ENCODE measurements around the gene PLCB1.
"Not testable (repeated sequence)": the region's sequence is repeated elsewhere in the genome, so short reads cannot be mapped to it uniquely, and the experiment has no call there.

Gene PLCB1

DNA sequence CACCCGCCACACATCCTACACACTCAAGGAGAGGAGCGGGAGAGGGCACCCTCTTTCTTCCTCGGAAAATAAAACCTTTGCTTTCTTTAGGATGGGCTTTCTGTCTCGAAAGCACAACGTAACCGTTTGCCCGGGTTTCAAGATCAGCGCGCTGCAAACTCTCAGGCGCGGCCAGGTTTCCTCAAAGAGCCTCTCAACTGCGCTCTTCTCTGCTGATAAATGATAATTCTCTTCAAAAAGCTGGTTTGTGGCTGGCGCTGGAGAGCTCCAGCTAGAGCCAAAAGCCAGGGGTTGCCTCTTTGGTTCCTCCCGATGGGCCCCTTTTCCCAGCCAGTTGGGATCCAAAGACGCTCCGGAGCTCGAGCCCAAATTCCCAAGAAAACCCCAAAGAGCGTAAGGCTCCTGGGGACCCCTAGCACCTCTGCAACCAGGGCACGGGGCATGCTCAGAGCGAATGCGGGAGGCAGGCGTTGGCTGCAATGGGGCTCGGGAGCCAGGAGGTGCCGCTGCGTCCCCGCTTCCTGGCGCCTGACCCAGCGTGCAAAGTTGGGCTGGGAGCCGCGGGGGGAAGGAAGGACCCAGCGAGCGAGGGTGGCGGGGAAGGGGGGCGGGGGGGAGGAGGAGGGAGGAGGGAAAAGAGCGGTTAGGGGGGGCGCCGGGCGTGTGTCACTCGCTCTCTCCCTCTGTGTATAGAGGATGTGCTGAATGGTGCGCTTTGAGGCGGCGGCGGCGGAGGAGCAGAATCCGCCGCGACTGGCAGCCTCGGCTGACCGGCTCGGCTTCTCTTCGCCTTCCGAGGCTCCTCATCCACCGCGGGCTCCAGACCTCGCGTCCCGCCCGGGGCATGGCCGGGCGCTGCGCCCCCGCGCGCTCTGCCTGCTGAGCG is at the start of gene PLCB1:
PLCB1 (plus strand) TSS at position 669 of the 886 bp plus-strand sequence. CDS start 386 bp downstream, outside the sequence.
- DNase-seq = peak; percentile 82 to 92

DNA sequence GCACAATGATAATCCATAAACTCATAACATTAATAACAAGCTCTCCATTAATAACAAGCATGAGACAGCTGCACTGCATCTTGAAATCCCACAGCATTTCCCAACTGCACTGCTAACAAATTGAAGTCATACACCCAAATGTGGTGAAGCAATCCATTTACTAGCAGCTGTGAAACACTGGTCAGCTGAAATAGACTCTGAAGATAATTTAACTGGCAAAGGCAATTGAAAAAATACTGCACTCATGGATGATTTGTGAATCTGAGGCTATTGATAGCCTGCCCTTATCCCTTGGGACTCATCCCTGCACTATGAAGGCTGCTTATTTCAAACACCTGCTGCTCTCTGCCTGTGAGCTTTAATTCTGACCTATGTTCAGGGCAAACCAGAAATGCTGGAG is 49.1 kb upstream of the PLCB1 start:
- DNase-seq = no peak

DNA sequence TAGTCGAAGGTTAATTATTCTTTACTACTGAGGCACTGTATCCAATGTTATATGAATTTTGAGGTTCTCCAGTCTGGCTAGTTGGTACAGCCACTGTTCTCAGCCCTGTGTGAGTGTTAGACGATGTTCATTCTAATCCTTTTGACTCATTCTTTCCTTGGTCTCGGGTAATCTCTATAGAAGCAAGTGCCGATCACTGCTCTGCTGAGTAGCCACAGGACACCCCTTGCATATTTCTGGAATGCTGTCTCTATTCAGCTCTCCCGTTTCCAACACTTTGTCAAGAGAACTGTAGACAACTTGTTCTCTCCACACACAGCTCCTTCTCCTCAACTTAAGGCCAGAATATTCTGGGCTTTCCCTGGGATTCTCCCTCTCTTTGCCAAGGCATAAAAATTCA is 42.4 kb upstream of the PLCB1 start:
- no peak for DNase-seq

DNA sequence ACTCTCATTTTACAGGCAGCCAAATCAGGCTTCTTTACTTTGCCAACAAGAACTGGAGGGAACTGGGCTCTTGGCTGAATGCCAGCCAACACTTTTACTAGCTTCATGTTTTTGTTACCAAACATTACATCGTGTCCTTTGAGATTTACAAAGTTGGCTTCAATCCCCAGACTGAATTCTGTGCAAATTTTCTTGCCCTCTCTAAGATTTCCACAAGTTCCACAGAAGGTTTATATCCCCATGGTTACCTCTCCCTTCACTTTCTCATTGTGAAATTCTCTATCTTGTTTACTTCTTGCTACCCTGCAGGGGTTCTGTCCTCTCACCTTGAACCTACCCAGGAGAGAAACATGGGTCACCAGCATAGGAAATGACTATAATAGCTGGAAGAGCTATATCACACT is 37.6 kb upstream of the PLCB1 start:
- no peak for DNase-seq

DNA sequence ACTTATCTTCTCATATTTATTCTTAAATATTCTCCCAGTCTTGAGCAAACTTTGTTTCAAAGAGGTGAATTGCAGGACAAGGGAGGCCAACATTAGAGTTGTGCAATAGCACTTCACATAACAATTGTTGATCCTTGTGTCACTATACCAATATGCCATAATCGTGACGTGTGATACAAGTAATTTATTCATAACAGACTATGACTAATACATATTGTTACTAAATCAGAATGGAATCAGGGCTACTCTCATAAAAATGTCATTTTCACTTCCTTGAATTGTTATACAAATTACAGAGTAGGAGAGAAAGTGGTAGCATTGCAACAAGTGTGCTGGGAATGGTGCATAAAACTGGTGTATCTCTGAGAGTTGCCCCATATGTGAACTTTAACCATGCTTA is 37.2 kb upstream of the PLCB1 start:
- DNase-seq = no peak

DNA sequence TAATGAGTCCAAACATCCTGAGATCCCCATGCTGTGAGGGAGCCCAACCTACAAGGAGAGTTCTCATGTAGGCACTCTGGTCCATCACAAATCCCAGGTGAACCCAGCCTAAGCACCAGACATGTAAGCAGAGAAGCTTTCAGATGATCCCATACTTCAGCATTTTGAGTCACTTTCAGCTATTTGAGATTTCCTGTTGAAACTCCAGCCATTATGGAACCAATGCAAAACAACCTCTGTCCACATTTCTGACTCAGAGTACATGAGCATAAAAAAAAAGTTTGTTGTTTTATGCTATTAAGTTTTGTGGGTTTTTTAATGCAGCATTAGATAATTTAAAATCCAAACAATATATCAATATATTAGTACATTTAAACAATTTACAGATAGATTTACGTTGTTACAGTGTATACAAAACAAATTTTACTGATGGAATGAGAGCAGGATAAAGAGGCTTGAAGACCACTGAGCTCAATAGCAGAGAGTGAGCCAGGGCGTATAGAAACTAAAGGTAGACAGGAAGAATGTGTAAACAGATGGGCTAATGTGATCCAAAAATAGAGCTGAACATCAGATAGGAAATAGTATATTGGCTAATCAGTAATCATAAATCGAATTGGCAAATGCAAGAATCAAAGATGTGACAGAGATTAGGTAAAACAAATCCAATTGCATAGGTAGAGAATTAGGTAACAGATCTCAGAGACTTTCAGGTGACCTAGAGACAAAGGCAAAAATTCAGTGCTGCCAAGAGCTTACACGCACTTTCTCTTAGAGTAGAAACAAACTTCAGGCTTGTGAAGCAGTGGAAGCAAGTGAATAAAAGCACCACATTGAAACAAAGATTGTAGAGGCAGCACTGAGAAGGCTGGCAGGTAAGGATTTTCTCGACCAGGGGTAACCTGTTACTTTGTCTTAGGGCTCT is 36.2 kb upstream of the PLCB1 start:
- DNase-seq = no peak

DNA sequence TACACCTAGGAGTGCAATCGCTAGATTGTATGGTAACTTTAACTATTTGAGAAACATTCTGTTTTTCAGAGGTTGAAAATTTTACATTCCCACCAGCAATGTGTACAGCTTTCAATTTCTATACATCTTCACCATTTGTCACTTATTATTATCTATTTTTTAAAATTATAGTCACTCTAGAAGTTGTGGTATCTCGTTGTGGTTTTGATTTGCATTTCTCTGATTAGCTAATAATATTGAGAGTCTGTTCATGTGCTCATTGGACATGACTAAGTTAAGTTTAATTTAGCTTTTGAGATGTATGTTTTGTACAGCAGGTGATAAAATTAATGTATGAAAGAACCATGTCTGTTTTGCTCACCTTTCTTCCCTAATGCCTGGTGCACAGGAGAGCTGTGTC is 34.8 kb upstream of the PLCB1 start:
- DNase-seq = no peak

DNA sequence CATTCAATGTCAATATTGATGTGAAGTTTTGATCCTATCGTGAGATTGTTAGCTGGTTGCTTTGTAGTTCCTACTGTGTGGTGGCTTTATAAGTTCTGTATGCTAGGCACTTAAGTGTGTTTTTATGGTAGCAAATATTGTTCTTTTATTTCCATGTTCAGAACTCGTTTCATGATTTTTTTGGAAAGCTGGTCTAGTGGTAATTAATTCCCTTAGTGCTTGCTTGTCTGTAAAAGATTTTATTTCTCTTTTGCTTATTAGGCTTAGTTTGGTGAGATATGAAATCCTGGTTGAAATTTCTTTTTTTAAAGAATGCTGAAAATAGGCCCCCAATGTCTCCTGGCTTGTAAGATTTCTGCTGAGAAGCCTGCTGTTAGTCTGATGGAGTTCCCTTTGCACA is 27.8 kb upstream of the PLCB1 start:
- DNase-seq = no peak

DNA sequence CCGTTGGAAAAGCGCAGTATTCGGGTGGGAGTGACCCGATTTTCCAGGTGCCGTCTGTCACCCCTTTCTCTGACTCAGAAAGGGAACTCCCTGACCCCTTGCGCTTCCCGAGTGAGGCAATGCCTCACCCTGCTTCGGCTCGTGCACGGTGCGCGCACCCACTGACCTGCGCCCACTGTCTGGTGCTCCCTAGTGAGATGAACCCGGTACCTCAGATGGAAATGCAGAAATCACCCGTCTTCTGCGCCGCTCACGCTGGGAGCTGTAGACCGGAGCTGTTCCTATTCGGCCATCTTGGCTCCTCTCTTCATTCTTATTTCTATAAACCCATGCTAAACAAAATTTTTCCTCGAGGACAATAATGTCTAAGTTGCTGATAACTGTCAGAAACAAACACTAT is 17.5 kb upstream of the PLCB1 start:
- DNase-seq = not testable (repeated sequence)

DNA sequence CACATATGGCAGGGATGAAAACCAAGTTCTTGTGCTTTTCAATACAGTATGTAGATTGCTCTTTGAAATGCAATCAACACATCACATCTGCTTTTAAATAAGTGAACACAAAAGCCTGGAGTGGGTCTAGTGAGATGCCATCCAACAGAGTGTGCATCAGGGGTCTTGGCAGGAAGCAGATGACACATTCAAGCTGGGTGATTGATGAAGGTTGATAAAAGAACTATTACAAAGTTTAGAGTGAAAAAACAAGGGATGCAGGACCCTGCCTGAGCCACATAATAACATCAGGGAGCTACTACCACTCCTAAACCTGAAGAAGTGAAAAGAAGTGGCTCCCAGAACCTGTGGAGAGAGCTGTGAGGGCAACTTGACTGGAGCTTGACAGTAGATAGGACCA is 16.6 kb upstream of the PLCB1 start:
- DNase-seq = no peak

DNA sequence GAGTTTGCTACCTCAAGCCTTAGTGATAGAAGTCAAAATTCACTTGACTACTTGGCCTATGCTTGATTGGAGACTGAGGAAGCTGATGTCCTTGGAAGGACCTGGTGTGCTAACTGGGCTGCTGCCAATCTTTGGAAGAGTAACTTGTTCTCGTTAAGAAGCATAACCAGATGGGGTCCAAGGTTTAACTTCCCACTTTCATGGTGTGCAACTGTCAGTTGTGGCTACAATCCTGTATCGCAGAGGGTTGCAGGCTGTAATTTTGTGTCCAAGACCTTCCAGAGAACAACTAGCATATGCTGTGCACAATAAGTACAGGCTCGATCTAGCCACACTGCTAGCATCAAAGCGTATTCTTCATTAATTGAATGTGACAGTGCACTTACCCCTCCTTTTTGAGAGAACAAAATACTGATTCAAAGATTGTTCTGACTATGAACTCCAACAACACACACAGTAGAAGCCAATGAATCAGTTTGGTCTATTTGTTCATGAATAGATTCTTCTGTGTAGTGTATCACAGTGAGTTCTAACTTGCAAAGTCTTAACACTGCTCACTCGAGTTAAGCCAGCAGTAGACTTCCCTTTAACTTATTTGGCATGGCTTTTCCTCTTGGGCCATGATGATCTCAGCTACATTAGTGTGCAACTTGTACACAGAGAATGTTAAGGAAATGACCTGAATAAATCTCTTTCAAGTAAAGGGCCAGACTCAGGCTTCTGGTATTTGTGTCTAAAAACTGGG is 15.8 kb upstream of the PLCB1 start:
- DNase-seq = no peak

DNA sequence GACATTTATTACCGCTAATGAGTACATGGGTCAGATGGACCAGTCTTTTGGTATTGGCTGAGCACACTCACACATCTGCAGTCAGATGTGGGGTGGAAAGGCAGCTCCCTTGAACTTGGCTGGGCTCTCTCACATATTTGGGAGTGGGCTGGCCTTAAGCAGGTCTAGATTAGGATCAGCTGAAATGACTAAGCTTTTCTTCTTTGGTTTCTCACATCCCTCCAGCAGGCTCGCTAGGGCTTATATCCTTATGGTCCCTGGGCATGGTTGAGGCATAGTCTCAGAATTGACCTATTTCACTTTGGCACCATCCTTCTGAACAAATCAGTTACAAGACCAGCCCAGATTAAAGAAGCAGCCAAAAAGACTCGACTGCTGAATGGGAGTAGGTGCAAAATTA is 14.4 kb upstream of the PLCB1 start:
- DNase-seq = no peak

DNA sequence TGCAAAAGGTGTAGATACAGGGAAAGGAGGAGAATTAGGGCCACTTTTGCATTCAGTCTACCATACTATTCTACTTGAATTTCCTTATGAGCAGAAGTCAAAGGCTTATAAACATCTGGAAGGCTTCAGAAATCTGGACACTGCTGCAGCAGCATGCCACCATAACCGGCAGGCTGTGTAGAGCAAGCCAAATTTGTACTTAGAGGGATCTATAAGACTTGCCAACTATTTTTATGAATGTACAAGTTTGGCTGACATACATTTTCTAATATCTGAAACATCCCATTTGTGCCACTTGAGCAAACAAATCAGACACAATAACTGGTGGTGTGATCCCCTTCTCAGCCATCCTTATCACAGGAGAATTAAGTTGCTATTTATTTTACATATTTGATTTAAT is 14.0 kb upstream of the PLCB1 start:
- DNase-seq = no peak

DNA sequence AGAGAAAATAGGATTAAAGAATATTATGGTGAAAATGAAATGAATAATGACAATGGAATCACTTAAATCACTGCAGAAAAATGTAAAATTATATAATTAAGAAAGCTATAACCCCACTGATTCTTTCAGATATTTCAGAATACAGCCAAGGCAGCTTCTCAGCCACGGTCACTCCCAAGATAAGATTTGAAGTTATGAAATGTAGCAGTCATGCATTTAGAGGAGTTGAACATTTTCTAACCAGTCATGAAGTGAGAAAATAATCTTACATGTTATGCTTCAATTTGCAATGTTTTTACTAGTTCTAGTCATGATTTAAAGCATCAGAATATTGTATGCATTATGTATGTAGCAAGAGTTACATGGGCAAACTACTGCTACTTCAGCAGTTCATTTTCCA is 13.3 kb upstream of the PLCB1 start:
- DNase-seq = no peak

DNA sequence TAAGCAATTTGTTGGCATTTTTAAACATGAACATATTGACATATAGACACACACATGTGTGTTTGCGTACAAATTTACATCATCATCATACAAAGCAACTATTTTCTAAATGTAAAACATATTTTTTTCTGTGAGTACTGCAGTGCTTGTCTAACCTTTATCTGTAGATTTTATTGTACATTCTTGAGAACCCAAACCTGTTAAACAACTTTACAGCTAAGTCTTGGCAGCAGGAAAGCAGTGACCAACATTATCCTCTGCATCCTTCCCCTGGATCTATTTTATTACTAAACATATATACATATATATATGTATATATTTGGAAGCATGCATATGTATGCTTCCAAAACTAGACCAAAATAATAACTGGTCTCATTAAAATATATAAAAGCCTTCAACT is 10.4 kb upstream of the PLCB1 start:
- no peak for DNase-seq

DNA sequence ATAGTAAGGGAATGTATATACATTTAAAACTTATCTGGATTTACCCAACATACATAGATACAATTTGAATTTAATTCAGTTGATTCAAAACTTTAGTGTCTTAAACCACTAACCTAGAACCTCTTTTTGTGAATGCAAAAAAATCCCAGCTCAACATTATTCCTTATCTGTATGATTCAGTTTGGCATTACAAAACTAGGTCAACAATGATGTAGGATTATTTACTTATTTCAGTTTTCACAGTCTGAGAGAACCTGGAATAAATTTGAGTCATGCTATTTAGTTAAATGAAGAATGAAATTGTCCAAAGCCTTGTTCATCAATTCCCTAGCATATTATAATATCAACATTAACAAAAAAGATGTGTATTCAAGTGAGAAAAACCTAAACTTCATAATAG is 7.4 kb upstream of the PLCB1 start:
- no peak for DNase-seq

DNA sequence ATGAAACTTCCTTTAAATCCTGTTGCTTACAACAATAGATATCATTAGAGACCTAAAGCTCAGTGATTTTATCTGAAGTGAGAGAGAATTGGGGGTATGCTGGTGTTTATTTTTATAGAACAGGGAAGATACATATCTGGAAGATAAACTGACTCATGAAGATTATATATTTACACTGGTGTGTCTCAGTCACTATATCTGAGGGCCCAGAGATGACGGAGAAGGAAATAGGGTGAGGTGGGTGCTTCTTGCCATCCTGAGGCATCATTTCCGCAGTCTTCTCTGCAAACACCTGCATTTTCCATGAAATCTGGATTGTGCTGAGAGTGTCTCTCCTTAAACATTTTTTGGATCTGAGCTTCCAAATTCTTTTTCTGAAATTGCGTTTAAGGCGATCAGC is 5.9 kb upstream of the PLCB1 start:
- no peak for DNase-seq

DNA sequence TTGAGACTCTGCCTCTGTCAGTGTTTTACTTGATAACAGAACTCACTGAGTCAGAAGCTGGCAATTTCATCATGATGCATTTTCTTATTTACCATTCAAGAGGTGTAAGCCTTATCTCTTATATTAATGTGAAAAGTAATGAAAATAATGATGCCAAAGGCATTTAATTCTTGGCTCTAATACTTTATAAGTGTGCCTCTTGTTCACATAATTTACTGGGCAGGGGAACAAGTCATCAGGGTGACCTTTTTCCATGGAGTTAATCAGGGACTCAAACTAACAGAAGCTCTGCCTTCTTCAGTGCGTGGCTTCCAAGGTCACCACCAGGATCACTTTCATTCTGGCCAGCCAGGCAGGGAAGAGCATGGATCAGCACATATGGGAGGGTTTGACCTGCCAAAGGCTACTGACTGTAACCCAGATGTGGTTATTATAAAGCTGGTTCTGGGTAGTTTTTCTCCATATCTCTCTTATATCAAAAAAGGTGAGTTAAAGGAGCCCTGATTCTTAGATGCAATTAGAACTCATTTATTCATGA is 5.2 kb upstream of the PLCB1 start:
- DNase-seq = no peak

DNA sequence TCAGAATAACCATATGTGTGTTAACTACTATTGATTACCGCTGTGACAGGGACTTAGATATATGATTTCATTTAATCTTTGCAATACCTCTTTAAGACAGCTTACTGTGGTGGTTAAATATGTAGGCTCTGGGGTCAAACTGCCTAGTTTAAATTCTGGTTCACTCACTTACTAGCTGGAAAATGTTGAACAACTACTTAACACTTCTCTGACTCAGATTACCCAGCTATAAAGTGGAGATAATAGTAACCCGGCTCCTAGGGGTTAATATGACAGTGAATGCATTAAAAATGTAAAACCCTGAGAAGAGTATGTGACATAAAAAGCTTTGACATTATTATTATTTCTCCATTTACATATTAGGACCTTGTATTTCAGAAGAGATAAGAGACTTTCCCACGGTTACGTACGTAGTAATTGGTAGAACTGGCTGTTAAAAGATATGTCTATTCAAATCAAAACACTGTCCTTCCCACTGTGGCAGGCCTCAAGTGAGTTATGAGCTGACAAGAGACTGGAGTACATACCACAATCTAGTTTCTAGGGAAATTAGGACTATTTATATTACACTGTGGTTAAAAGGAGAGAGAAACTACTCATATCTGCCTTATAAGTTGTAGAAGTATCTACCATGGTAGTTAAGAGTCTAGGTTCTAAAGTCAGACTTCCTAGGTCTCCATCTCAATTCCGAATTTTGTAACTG is 4.4 kb upstream of the PLCB1 start:
- no peak for DNase-seq

DNA sequence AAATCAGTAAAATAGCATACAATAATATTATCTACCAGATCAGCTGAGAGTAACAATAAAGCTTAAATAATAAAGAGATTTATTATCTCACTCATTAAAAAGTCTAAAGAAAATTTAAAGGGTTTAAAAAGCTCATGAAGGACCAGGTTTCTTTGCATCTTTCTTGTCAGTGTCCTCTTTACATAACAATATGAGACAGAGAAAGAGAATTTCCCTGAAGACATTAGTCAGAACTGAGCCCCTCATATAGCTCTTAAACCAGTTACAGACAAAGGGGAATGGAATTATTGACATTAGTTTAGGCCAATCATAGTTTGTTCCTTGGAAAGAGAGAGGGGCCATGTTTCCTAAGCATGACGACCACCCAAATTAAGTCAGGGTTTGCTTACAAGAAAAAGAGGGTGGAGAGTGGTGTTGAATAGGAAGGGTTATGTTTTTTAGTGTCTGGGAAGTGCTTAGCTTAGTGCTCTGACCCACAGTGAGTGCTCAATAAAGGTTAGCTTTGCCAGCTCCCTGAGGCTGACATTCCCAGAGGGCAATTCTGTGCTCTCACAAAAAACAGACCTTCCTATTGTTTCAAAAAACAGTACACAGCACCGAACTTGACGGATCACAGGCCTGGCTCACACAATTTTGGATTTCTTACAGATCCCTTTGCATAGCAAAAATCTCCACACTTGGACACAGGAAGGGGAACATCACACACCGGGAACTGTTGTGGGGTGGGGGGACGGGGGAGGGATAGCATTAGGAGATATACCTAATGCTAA is 3.6 kb upstream of the PLCB1 start:
- no peak for DNase-seq

DNA sequence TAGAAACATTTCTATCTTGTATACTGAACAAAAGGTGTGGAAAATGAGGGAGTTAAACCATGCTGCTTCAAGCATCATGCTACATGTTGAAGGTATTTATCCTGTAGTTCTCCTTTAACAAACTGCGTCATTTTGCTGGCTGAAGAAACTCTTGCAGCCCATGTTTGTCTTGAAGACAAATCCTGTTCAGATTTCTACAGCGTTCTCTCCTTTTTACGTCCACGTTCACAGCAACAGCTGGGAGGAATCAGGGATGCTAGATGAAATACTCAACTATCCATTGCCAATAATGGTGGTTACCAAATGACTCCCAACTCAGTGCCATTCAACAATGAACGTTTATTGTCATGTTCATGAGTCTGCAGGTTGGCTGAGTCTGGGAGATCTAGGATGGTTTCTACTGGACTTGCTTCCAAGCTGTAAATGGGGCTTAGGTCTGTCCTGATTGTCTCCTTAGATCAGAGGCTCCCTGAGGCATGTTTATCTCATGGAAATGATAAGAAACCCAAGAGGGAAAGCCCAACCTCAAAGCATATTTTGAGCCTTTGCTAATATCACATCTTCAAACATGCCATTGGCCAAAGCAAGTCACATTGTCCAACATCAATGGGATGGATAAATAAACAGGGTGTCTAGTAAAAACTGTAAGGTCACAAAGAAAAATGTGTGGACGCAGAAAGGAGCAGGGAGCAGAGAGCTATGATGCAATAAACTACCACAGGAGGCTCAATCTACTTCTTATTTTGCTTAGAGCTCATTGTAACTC is 2.7 kb upstream of the PLCB1 start:
- DNase-seq = no peak

Data from NCI-H2081 (cell line).